GM12865 (cell line): Measurements from ENCODE around the gene FOXC2.

Experiments
- DNase-seq: peaks from one replicate; pipeline ENCODE4 v3.0.0; 2010; ENCODE audit warnings: low read depth
- H3K4me3 ChIP-seq: 2 replicates; pipeline ENCODE4 v1.5.1; 2011; ENCODE audit warnings: mild to moderate bottlenecking, low read depth, low read length, control low read depth
- TF ChIP-seq, protein P1 (sequence below): IDR thresholded peaks from 2 replicates; pipeline ENCODE4 v1.5.1; 2011; ENCODE audit warnings: low read length, control low read depth, low read depth, inconsistent platforms; ENCODE audit not compliant: insufficient read depth; ENCODE audit errors: missing control alignments

The FOXC2 gene

DNA sequence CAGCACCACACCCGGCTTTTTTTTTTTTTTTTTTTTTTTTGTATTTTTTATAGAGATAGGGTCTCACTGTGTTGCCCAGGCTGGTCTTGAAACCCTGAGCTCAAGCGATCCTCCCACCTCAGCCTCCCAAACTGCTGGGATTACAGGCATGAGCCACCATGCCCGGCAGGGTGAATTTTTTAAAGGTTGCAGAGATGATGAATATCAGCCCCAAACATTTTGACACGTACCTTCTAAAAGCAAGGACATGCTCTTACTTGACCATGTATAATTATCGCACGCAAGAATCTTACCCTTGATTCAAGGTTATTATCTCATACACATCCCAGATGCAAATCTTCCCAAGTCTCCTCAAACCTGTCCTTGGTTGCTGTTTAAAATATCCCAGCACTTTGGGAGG, 4.3 kb upstream of the FOXC2 start:
- TF ChIP-seq, protein P1, sequence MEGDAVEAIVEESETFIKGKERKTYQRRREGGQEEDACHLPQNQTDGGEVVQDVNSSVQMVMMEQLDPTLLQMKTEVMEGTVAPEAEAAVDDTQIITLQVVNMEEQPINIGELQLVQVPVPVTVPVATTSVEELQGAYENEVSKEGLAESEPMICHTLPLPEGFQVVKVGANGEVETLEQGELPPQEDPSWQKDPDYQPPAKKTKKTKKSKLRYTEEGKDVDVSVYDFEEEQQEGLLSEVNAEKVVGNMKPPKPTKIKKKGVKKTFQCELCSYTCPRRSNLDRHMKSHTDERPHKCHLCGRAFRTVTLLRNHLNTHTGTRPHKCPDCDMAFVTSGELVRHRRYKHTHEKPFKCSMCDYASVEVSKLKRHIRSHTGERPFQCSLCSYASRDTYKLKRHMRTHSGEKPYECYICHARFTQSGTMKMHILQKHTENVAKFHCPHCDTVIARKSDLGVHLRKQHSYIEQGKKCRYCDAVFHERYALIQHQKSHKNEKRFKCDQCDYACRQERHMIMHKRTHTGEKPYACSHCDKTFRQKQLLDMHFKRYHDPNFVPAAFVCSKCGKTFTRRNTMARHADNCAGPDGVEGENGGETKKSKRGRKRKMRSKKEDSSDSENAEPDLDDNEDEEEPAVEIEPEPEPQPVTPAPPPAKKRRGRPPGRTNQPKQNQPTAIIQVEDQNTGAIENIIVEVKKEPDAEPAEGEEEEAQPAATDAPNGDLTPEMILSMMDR, result no peak
- DNase-seq, result no peak
- no peak overlapping the region for H3K4me3 ChIP-seq

DNA sequence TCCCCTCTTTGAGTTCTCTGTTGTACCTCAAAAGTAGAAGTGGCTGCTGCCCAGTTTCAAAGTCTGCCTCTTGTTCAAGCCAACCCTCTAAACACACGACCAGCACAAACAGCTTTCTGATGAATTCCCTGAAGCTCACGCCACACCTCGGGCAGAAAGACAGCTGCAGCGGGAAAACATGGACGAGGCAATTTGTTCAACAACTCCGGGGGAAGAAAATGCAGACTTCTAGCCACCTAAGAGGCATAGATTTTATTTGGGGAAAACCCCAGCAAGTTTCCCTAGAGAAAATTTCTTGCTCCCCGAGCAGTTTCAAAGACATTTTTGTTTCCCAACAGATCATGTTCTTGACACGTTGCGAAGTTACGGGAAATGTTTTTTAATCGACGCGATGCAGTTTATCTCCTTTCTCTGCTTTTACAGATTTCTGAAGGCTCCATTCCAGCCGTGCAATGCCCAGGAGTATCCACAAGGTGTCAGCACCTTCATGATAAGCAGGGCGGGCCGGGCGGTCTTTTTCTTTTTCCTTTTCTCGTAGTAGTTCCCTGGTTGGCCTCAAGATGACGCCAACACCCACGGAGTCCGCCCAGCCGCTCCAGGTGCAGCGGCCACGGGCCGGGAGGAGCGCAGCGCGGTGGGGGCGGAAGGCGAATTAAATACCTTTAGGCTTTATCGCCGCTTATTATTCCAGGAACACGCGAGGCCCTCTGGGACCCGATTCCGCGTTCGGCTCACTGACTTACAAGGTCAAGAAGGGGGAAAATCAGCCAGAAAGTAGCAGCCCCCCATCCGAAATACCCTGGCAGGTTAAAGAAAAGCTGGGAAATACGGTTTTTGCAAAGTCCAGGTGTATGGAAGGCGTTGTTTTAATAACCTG, 2.9 kb upstream of the FOXC2 start:
- H3K4me3 ChIP-seq, result no peak overlapping the region
- DNase-seq, result peak; percentile 90
- TF ChIP-seq, protein P1, result peak; percentile 100

DNA sequence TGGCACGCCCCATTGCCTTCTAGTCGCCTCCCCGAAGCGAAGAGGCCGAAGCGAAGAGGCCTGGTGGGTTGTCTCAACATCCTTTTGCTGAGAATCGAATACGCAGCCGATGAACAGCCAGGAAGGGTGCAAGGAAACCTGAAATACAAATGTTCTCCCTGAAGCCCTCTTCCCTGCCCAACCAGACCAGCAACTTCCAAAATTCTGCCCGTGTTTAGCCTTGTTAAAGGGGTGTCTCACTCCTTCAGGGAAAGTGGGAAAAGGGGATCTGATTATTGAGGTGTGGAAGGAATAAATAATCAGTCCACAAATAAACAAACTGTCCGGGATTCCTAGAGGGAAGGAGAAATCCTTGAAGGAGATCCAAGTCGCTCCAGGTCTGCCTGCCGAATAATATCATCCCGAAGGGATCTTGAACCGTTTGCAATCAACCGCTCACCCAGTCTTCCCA, 1.4 kb upstream of the FOXC2 start:
- DNase-seq, result no peak
- no peak overlapping the region for H3K4me3 ChIP-seq
- TF ChIP-seq, protein P1, result no peak

DNA sequence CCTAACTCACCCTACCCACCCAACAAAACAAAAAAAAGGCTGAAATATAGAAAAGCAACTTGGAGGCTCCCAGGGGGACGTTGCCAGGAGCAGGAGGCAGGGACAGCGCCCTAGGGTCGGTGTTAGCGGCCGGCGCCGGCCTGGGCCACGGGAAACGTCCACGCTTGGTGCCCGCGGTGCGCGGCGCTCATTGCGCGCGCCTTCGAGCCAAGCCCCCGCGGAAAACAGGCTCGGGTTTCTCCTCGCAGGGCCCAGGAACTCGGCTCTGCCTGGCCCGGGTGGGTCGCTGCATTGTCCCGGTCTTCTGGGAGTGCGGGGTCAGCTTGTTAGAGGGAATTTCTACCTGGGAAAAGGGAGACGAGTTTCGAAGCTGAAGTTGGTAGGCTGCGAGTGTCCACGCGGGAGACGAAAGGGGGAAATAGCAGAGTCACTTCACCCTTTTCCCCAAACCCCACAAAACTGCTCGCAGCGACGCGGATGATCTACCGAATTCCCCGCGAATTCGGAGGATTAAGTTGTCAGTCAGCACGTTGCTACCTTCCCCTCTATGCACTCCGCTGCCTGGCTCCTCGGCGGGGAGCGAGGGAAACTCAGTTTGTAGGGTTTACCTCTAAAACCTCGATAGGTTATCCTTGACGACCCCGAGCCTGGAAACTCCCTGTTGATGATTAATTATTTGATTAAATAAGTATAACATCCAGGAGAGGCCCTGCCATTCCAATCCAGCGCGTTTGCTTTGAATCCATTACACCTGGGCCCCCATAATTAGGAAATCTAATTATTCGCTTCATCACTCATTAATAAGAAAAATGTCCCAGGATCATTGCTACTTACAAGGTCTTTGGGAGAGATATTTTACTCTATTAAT, 751 bp upstream of the FOXC2 start:
- TF ChIP-seq, protein P1, result no peak
- H3K4me3 ChIP-seq, result no peak overlapping the region
- no peak for DNase-seq

DNA sequence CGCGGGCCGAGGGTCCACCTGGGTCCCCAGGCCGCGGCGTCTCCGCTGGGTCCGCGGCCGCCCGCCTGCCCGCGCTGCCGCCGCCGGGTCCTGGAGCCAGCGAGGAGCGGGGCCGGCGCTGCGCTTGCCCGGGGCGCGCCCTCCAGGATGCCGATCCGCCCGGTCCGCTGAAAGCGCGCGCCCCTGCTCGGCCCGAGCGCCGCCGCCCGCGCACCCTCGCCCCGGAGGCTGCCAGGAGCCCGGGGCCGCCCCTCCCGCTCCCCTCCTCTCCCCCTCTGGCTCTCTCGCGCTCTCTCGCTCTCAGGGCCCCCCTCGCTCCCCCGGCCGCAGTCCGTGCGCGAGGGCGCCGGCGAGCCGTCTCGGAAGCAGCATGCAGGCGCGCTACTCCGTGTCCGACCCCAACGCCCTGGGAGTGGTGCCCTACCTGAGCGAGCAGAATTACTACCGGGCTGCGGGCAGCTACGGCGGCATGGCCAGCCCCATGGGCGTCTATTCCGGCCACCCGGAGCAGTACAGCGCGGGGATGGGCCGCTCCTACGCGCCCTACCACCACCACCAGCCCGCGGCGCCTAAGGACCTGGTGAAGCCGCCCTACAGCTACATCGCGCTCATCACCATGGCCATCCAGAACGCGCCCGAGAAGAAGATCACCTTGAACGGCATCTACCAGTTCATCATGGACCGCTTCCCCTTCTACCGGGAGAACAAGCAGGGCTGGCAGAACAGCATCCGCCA, 504 bp downstream of the FOXC2 start:
- DNase-seq, result no peak
- TF ChIP-seq, protein P1, result no peak
- H3K4me3 ChIP-seq, result no peak overlapping the region

DNA sequence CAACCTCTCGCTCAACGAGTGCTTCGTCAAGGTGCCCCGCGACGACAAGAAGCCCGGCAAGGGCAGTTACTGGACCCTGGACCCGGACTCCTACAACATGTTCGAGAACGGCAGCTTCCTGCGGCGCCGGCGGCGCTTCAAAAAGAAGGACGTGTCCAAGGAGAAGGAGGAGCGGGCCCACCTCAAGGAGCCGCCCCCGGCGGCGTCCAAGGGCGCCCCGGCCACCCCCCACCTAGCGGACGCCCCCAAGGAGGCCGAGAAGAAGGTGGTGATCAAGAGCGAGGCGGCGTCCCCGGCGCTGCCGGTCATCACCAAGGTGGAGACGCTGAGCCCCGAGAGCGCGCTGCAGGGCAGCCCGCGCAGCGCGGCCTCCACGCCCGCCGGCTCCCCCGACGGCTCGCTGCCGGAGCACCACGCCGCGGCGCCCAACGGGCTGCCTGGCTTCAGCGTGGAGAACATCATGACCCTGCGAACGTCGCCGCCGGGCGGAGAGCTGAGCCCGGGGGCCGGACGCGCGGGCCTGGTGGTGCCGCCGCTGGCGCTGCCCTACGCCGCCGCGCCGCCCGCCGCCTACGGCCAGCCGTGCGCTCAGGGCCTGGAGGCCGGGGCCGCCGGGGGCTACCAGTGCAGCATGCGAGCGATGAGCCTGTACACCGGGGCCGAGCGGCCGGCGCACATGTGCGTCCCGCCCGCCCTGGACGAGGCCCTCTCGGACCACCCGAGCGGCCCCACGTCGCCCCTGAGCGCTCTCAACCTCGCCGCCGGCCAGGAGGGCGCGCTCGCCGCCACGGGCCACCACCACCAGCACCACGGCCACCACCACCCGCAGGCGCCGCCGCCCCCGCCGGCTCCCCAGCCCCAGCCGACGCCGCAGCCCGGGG, 1.3 kb downstream of the FOXC2 start:
- H3K4me3 ChIP-seq, result no peak overlapping the region

More for the DNA sequence above, 1.3 kb downstream of the FOXC2 start:
- no peak for DNase-seq
- TF ChIP-seq, protein P1, result no peak
